Psoas muscle (tissue), 8 donors: ENCODE results near the gene SLAMF1. TPM values are rescaled to one million over a fixed set of nuclear protein-coding genes. Genes with fewer than 3 reads are reported as not detected.

Experiments
- ATAC-seq, 4 donors: fragments of 200-7000 bp; cut with Tn5 transposase; one replicate each; pipeline ENCODE4 v1.9.1; 2020; ENCODE audit warnings: moderate library complexity in 3 of 4, mild to moderate bottlenecking in 2 of 4
- DNase-seq, 2 donors: peaks; one replicate each; pipeline ENCODE4 v3.0.0-alpha.2; 2020
- H3K27ac ChIP-seq: fragments of 200-600 bp; one replicate; pipeline ENCODE4 v1.8.0; 2022
- H3K27me3 ChIP-seq, 3 donors: fragments of 200-600 bp in 1 of 3; one replicate each; pipeline versions ENCODE4 v1.6.1 to v1.8.0; 2013 to 2022; ENCODE audit warnings: low read length in 2 of 3, mild to moderate bottlenecking in 2 of 3, moderate library complexity in 1 of 3; ENCODE audit not compliant: insufficient read depth in 3 of 3
- H3K36me3 ChIP-seq, 2 donors: fragments of 200-600 bp in 1 of 2; one replicate each; pipeline versions ENCODE4 v1.6.1 to v1.8.0; 2013 to 2022; ENCODE audit warnings: low read depth in 1 of 2, mild to moderate bottlenecking in 1 of 2, moderate library complexity in 1 of 2; ENCODE audit not compliant: insufficient read depth in 1 of 2
- H3K4me1 ChIP-seq: fragments of 200-600 bp; one replicate; pipeline ENCODE4 v1.8.0; 2022
- H3K4me3 ChIP-seq: fragments of 200-600 bp; one replicate; pipeline ENCODE4 v1.8.0; 2022; ENCODE audit warnings: mild to moderate bottlenecking
- H3K9me3 ChIP-seq: fragments of 200-600 bp; one replicate; pipeline ENCODE4 v1.8.0; 2022
- WGBS, 3 donors: extraction: QIAGEN DNeasy Blood & Tissue Kit; methylation state at CpG; one replicate each; pipeline versions ENCODE4 v1.1.6 to v1.1.7; 2013; 5-methylcytosine and 5-hydroxymethylcytosine counted together
- intact Hi-C, 2 donors: fragments of 100-400 bp; cut with DNase I; formaldehyde crosslinking; loops; one replicate each; pipeline versions ENCODE4 v1.11.0 to v1.14.2; 2022
- polyA plus RNA-seq, 3 donors: library from polyadenylated mRNA; stranded (reverse); fragments of 200-250 nt; gene quantifications; one replicate each; pipeline ENCODE4 v1.2.3, GENCODE V29; 2013
- total RNA-seq, 4 donors: library from RNA; stranded (reverse); fragmentation: NEBNext Ultra II Directional in 2 of 4; extraction: Animal tissue kit (Norgen Biotek cat#: 25700) in 2 of 4; gene quantifications; one replicate each; pipeline versions ENCODE4 v1.2.1 to v1.2.4, GENCODE V29; 2021 to 2023
- TF ChIP-seq, protein P1 (sequence below): fragments of 200-600 bp; IDR thresholded peaks from one replicate; pipeline ENCODE4 v1.8.0; 2022; ENCODE audit warnings: antibody characterized with exemption
- donor health status: healthy with polysubstance abuse.
- donor health status: DM: no; HTN: no; CAD: no; lungs with moderate emphysema.
- donor health status: Bipolar disorder and iron deficiency.
- donor health status: healthy.
- donor health status: DM: yes; HTN: yes; CAD: no.
- donor health status: DM: no; HTN: no; CAD: no.
- donor health status: DM: no; HTN: no; CAD: no.
- donor health status: DM: yes; HTN: yes; CAD: no.

SLAMF1 gene
- total and polyA plus RNA-seq, 7 donors: 0.03 to 0.30 (median 0.08) TPM

DNA sequence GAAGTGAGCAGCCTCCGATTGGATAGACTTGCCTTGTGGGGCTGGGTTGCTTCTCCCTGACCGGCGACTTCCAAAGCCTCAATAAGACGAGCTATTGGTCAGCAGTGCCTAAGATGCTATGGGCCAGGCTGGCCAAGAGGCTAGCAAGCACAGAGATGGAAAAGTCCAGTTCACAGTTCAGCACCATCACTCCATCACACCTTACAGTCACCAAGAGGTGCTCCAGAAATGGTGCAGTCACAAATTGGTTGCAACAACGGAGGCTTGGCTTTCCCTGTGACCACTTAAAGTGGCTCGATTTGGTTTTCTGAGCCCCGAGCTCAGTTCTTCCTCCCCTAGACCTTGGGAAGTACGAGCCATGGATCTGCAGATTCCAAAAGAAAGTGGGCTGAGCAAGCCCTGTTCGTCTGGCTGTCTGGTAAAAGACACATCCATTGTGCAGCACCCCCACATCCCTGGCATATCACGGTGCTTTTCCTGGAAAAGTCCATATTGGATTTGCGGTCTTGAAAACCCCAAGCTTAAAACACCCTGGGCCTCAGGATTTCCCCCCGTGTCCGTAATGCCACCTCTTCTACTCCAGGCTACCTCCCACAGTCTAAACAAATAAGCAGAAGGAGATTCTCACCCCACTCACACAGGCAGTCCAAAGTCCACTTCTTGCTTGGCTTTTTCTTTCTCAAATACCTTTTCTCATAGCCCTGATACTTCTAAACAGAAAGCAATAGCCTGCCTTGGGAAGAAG lies 1.3 kb downstream of the SLAMF1 start:
- Histone ChIP-seq H3K27ac (no peak overlapping the region), H3K4me3 (no peak overlapping the region), H3K36me3 (no peaks in the 10 kb centered on the region), H3K9me3 (no peaks in the 10 kb centered on the region), H3K27me3 (no peaks in the 10 kb centered on the region), H3K4me1 (no peaks in the 10 kb centered on the region)
- ATAC-seq: no peak
- TF ChIP-seq, protein P1, sequence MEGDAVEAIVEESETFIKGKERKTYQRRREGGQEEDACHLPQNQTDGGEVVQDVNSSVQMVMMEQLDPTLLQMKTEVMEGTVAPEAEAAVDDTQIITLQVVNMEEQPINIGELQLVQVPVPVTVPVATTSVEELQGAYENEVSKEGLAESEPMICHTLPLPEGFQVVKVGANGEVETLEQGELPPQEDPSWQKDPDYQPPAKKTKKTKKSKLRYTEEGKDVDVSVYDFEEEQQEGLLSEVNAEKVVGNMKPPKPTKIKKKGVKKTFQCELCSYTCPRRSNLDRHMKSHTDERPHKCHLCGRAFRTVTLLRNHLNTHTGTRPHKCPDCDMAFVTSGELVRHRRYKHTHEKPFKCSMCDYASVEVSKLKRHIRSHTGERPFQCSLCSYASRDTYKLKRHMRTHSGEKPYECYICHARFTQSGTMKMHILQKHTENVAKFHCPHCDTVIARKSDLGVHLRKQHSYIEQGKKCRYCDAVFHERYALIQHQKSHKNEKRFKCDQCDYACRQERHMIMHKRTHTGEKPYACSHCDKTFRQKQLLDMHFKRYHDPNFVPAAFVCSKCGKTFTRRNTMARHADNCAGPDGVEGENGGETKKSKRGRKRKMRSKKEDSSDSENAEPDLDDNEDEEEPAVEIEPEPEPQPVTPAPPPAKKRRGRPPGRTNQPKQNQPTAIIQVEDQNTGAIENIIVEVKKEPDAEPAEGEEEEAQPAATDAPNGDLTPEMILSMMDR: no peak
- WGBS, 3 donors: 84 to 87% (median 86%) methylated on average over 13 of the region's 13 CpGs
- intact Hi-C loops: no loop called here
- no peak for DNase-seq

DNA sequence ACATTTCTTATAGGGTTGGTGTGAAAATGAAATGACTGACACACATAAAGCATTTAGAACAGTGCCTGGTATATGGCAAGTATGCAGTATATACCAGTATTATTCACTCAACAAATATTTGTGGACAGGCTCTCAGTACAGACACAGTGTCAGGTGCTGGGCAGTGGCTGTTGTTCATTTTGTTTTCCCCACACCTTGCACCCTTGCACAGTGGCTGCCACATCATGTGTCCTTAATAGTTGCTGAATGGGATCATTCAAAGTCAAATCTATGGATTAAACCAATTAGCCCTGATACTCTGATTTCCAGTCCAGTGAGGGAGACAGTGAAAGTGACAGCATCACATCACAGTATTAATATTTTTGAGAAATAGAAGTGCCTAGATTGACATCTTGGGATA lies 2.4 kb downstream of the SLAMF1 start:
- no peak overlapping the region for H3K4me3 ChIP-seq
- H3K27ac ChIP-seq: no peak overlapping the region
- intact Hi-C loops: no loop called here
- no peaks in the 10 kb centered on the region for H3K4me1 ChIP-seq
- H3K36me3 ChIP-seq: no peaks in the 10 kb centered on the region
- H3K9me3 ChIP-seq: no peaks in the 10 kb centered on the region
- TF ChIP-seq, protein P1: no peak
- ATAC-seq: no peak
- no peak for DNase-seq
- H3K27me3 ChIP-seq: no peaks in the 10 kb centered on the region

DNA sequence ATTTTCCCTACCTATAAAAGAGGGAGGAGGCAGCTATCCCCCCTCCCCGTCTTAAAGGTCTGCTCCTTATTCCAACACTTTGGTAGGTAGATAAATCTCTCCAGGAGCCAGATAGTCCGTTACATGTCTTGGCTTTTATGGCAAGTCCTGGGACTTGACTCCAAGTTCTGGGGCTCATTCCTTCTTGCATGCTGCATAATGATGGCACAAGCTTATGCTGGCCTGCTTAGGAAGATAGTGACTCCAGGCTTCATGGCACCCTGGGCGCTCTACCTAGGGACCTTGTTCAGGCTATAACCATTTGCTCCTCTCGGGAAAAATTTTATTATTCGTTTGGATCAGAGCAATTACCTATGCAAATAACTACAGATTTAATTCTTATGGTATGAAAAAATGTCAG lies 3.7 kb downstream of the SLAMF1 start:
- ATAC-seq (no peak), DNase-seq (no peak)
- H3K36me3 ChIP-seq: no peaks in the 10 kb centered on the region
- H3K27ac ChIP-seq: no peak overlapping the region
- TF ChIP-seq, protein P1: no peak
- H3K4me3 ChIP-seq: no peak overlapping the region
- WGBS, 3 donors: 78 to 85% (median 79%) methylated on average over 5 of the region's 5 CpGs
- intact Hi-C loops: no loop called here
- no peaks in the 10 kb centered on the region for H3K9me3 ChIP-seq
- no peaks in the 10 kb centered on the region for H3K27me3 ChIP-seq
- no peaks in the 10 kb centered on the region for H3K4me1 ChIP-seq

DNA sequence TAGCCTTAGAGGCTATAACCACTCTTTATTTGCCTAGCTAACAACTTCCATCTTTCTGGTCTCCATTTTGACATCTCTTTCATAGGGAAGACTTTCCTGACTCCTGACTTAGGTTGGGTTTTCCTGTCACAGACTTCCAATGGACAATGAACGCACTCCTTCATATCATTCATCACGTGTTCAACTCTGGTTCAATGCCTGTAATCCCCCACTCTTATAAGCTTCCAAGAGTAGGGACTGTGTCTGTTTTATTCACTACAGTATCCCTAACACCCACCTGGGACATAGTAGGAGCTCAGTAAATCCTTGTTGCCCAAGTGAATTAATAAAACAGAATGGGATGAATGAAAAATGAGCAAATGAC lies 4.6 kb downstream of the SLAMF1 start:
- Histone ChIP-seq H3K27ac (no peak overlapping the region), H3K4me3 (no peak overlapping the region)
- intact Hi-C loops: no loop called here

More for the DNA sequence above, 4.6 kb downstream of the SLAMF1 start:
- Histone ChIP-seq H3K9me3 (no peaks in the 10 kb centered on the region), H3K27me3 (no peaks in the 10 kb centered on the region), H3K4me1 (no peaks in the 10 kb centered on the region), H3K36me3 (no peaks in the 10 kb centered on the region)
- DNase-seq (no peak), ATAC-seq (no peak)
- TF ChIP-seq, protein P1: no peak
- 86 to 96% (median 88%) methylated on average over 2 of the region's 2 CpGs for WGBS, 3 donors
